HL-60 (cell line): ENCODE results near the gene RPL19.

Experiments
- GABPA ChIP-seq: IDR thresholded peaks from 2 replicates; pipeline ENCODE4 v1.6.1; 2012; ENCODE audit warnings: low read depth
- POLR2AphosphoS5 ChIP-seq: IDR thresholded peaks from 2 replicates; pipeline ENCODE4 v1.6.1; 2012; ENCODE audit warnings: low read depth
- REST ChIP-seq: IDR thresholded peaks from 2 replicates; pipeline ENCODE4 v1.6.1; 2012; ENCODE audit warnings: low read depth; ENCODE audit not compliant: insufficient replicate concordance
- SPI1 ChIP-seq: IDR thresholded peaks from 2 replicates; pipeline ENCODE4 v1.6.1; 2012; ENCODE audit warnings: low read depth, mild to moderate bottlenecking, borderline replicate concordance
- TF ChIP-seq, protein P1 (sequence below): IDR thresholded peaks from one replicate; pipeline ENCODE4 v1.5.1; 2011; ENCODE audit warnings: low read length, control low read depth, inconsistent platforms; ENCODE audit not compliant: insufficient read depth

DNA sequence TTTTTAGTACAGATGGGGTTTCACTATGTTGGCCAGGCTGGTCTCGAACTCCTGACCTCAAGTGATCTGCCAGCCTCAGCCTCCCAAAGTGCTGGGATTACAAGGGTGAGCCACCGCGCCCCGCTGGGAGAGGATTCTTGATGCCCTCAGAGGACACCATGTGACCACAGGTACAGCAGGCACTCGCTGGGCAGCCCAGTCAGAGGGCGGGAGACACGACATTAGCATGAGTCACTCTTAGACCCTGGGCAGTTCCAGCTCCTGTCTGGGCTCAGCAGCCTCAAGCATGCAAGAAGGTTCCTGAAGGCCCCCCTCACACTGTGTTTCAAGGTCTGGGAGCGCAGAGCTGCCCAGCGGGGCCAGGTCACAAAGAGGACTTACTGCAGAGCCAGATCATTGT lies 13.8 kb downstream of the RPL19 start:
- no peak for TF ChIP-seq POLR2AphosphoS5
- TF ChIP-seq, protein P1, sequence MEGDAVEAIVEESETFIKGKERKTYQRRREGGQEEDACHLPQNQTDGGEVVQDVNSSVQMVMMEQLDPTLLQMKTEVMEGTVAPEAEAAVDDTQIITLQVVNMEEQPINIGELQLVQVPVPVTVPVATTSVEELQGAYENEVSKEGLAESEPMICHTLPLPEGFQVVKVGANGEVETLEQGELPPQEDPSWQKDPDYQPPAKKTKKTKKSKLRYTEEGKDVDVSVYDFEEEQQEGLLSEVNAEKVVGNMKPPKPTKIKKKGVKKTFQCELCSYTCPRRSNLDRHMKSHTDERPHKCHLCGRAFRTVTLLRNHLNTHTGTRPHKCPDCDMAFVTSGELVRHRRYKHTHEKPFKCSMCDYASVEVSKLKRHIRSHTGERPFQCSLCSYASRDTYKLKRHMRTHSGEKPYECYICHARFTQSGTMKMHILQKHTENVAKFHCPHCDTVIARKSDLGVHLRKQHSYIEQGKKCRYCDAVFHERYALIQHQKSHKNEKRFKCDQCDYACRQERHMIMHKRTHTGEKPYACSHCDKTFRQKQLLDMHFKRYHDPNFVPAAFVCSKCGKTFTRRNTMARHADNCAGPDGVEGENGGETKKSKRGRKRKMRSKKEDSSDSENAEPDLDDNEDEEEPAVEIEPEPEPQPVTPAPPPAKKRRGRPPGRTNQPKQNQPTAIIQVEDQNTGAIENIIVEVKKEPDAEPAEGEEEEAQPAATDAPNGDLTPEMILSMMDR = no peak
- TF ChIP-seq GABPA = no peak
- TF ChIP-seq SPI1 = no peak
- no peak for TF ChIP-seq REST
